RWPE1 (cell line): ENCODE results near the gene MEGF6.

ENCODE experiments used
- CTCF ChIA-PET: fragments of 350-600 bp; sonication (Branson Sonifier 250); formaldehyde crosslinking; extraction: SDS; loops from one replicate; lab custom pipeline; 2021; lab: Yijun Ruan, JAX
- POLR2A ChIA-PET: fragments of 400-600 bp; formaldehyde crosslinking; extraction: SDS; loops from one replicate; lab custom pipeline; 2020; ENCODE audit warnings: antibody characterized with exemption; ENCODE audit not compliant: low non-redundant PET; lab: Yijun Ruan, JAX
- DNase-seq: peaks from one replicate; pipeline ENCODE4 v3.0.0; 2012; ENCODE audit warnings: low spot score
- H3K27ac ChIP-seq: fragments of 450-650 bp; 2 replicates; pipeline ENCODE4 v1.5.1; 2017
- CTCF ChIP-seq: fragments of 450-650 bp; conservative IDR thresholded peaks from 2 replicates; pipeline ENCODE4 v1.5.1; 2017; ENCODE audit warnings: low read depth, mild to moderate bottlenecking

MEGF6 gene

DNA sequence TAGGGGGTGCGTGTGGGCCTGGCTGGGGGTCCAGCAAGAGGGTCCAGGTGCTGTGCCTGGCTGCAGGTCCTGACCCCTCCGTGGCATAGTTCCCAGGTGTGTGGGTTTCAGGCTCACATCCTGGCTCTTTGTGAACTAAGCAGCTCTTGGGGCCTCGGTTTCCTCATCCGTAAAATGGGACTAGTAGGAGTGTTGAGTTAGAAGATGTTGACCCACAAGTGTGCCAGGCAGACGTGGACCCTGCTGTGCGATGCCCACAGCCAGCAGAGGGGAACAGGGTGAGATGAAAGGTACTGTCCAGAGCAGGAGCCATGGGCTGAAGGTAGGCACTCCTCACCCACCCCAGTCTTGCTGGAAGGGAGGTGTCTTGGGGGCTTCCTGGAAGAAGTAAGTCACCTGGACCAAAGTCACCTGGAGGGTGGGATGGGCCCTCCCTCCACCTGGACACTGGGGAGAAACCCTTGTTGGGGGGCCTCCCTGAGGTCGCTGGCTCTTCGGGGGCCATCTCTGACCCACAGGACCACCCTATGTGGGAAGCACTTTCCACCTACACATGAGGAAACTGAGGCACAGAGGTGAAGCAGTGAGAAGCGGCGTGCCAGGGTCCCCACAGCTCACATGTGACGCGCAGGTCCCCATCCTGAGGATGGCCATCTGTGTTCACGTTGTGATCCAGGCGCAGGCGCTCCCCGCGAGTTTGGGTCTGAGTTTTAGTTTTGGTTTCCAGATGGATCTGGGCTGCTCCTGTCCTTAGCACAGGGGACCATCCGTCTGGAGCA is 155.4 kb downstream of the MEGF6 start:
- CTCF ChIA-PET, result interaction anchor here (3.2 to 4.2 kb wide), 2 partner anchors 17 to 163 kb away, joined by 46 to 106 read pairs; no protein-coding TSS in a partner anchor
- POLR2A ChIA-PET, result no interaction called here
- DNase-seq, result no peak
- TF ChIP-seq CTCF, result no peak
- peak overlapping the region; percentile 76 for H3K27ac ChIP-seq

GRCh38 chr1:3454811-3455618 is 156.3 kb downstream of the MEGF6 start:
- no peak for TF ChIP-seq CTCF
- POLR2A ChIA-PET, result no interaction called here
- peak; percentile 41 for DNase-seq
- CTCF ChIA-PET, result interaction anchor here (3.2 to 4.2 kb wide), 2 partner anchors 18 to 164 kb away, joined by 46 to 106 read pairs; no protein-coding TSS in a partner anchor
- H3K27ac ChIP-seq, result peak overlapping the region; percentile 76

- POLR2A ChIA-PET, result no interaction called here
- TF ChIP-seq CTCF, result peak; percentile 73
- peak within 1 kb of the TSS; percentile 76 for H3K27ac ChIP-seq
- DNase-seq, result peak; percentile 81
- CTCF ChIA-PET, result interaction anchor here (1.1 to 4.2 kb wide), 17 partner anchors 7 to 168 kb away, joined by 3 to 106 read pairs (median 8); no protein-coding TSS in a partner anchor
Measured at GRCh38 chr1:3453891-3454810, 157.2 kb downstream of the MEGF6 start, which contains the start of gene ARHGEF16. TSS of gene ARHGEF16 (plus strand) at chr1:3454665. CDS start at chr1:3463085, 8,420 bp downstream.

DNA sequence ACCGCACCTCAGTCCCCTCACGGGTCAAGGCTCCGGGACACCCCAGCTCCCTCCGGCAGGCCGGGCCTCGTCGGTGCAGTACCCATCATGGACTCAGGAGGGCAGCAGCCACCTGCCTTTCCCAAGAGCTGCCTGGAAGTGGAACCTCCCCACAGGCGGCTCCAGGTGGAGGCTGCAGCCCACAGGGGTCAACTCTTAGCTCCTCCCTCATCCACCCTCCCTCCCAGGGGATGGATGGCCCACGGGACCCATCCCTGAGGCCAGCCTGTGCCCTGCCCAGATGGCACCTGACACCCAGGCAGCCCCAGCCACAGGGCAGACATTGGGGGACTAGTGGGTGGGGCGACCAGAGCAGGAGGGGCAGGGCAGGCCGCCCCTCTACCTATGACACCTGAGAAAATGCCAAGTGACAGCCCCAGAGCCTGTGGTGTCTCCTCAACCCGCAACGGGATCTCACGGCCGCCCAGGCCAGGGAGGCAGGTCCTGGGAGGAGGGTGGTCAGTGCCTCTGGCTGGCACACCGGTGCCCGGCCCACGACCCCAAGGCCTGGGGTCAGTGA is 158.0 kb downstream of the MEGF6 start:
- CTCF ChIA-PET, result interaction anchor here (0.5 to 4.2 kb wide), 38 partner anchors 8 to 866 kb away, joined by 3 to 106 read pairs (median 4); no protein-coding TSS in a partner anchor
- POLR2A ChIA-PET, result interaction anchor here (0.7 kb wide), 1 partner anchor 18 kb away, joined by 4 read pairs; no protein-coding TSS in a partner anchor
- TF ChIP-seq CTCF, result peak; percentile 94
- DNase-seq, result peak; percentile 89
- H3K27ac ChIP-seq, result peak overlapping the region; percentile 76

GRCh38 chr1:3452866-3453175 is 158.5 kb downstream of the MEGF6 start:
- no peak for DNase-seq
- POLR2A ChIA-PET, result interaction anchor here (0.7 kb wide), 1 partner anchor 19 kb away, joined by 4 read pairs; no protein-coding TSS in a partner anchor
- no peak for TF ChIP-seq CTCF
- CTCF ChIA-PET, result interaction anchor here (0.5 to 4.2 kb wide), 37 partner anchors 8 to 865 kb away, joined by 3 to 106 read pairs (median 4); no protein-coding TSS in a partner anchor
- H3K27ac ChIP-seq, result peak overlapping the region; percentile 76; the same call in 1 of the 2 replicates
